NCI-H748 (cell line): Measurements from ENCODE around the gene GIGYF1.
A peak's percentile ranks its signal among the peaks of the same experiment; 100 is the strongest.
"Not testable (repeated sequence)": the region's sequence is repeated elsewhere in the genome, so short reads cannot be mapped to it uniquely, and the experiment has no call there.

Experiments used
- DNase-seq: peaks from one replicate; lab custom pipeline; 2025; ENCODE audit not compliant: unreplicated experiment; lab: John Stamatoyannopoulos, UW

GIGYF1 gene

GRCh38 chr7:100674411-100675104, 19.5 kb downstream of the GIGYF1 start:
- DNase-seq = peak; percentile 52

GRCh38 chr7:100673942-100674410, 20.1 kb downstream of the GIGYF1 start:
- no peak for DNase-seq

GRCh38 chr7:100673302-100673941, 20.6 kb downstream of the GIGYF1 start, which contains the start of gene GNB2:
Gene GNB2, plus strand, starts transcription at chr7:100673740. Its CDS starts 2,526 bp downstream, at chr7:100676266.
- DNase-seq = peak; percentile 100

GRCh38 chr7:100671353-100672327, 22.4 kb downstream of the GIGYF1 start:
- DNase-seq = no peak

GRCh38 chr7:100670074-100670473, 24.0 kb downstream of the GIGYF1 start:
- DNase-seq = no peak

- not testable (repeated sequence) for DNase-seq
Measured at GRCh38 chr7:100669106-100669505, 24.9 kb downstream of the GIGYF1 start.

- DNase-seq = no peak
Measured at GRCh38 chr7:100668069-100668449, 26.0 kb downstream of the GIGYF1 start.

- DNase-seq = no peak
Measured at GRCh38 chr7:100667331-100668068, 26.6 kb downstream of the GIGYF1 start.

GRCh38 chr7:100665168-100665726, 28.8 kb downstream of the GIGYF1 start:
- no peak for DNase-seq

- not testable (repeated sequence) for DNase-seq
Measured at GRCh38 chr7:100662194-100662776, 31.8 kb downstream of the GIGYF1 start.

- DNase-seq = peak; percentile 90
Measured at GRCh38 chr7:100655908-100656674, 38.0 kb downstream of the GIGYF1 start, which contains the start of gene ACTL6B. Gene ACTL6B, minus strand, starts transcription at chr7:100656448. Its CDS starts 94 bp downstream, at chr7:100656354.

GRCh38 chr7:100654908-100655831, 38.9 kb downstream of the GIGYF1 start:
- no peak for DNase-seq

- DNase-seq = no peak
Measured at GRCh38 chr7:100649826-100650565, 44.1 kb downstream of the GIGYF1 start.

GRCh38 chr7:100642534-100642907, 51.5 kb downstream of the GIGYF1 start:
- no peak for DNase-seq

GRCh38 chr7:100641860-100642533, 52.1 kb downstream of the GIGYF1 start:
- no peak for DNase-seq

GRCh38 chr7:100641463-100641859, 52.6 kb downstream of the GIGYF1 start, which contains the start of gene TFR2:
Gene TFR2, minus strand, starts transcription at chr7:100641552. Its CDS starts 43 bp downstream, at chr7:100641509.
- no peak for DNase-seq
